HL-60 (cell line): ENCODE results near the gene PDIA4.
"Not testable (repeated sequence)": the region's sequence is repeated elsewhere in the genome, so short reads cannot be mapped to it uniquely, and the experiment has no call there.

Source experiments
- DNase-seq, 2 experiments: peaks; one replicate each; pipeline ENCODE4 v3.0.0-alpha.2; 2010 to 2020; ENCODE audit warnings: low read depth in 1 of 2, low spot score in 1 of 2
- H3K27ac ChIP-seq: fragments of 250-450 bp; sonication (Bioruptor Pico); replicated peaks from 2 replicates; pipeline ENCODE4 v1.5.1; 2020; ENCODE audit warnings: mild to moderate bottlenecking, moderate library complexity
- H3K27me3 ChIP-seq: fragments of 250-450 bp; sonication (Bioruptor Pico); 2 replicates; pipeline ENCODE4 v1.5.1; 2021; ENCODE audit warnings: mild to moderate bottlenecking, moderate library complexity; ENCODE audit not compliant: insufficient read depth, poor library complexity, severe bottlenecking
- H3K4me3 ChIP-seq: replicated peaks from 2 replicates; pipeline ENCODE4 v1.5.1; 2011; ENCODE audit warnings: mild to moderate bottlenecking, control low read depth, low read length; ENCODE audit not compliant: insufficient read depth
- CTCF ChIP-seq: IDR thresholded peaks from one replicate; pipeline ENCODE4 v1.5.1; 2011; ENCODE audit warnings: low read length, control low read depth, inconsistent platforms; ENCODE audit not compliant: insufficient read depth
- GABPA ChIP-seq: IDR thresholded peaks from 2 replicates; pipeline ENCODE4 v1.6.1; 2012; ENCODE audit warnings: low read depth
- POLR2AphosphoS5 ChIP-seq: IDR thresholded peaks from 2 replicates; pipeline ENCODE4 v1.6.1; 2012; ENCODE audit warnings: low read depth
- REST ChIP-seq: IDR thresholded peaks from 2 replicates; pipeline ENCODE4 v1.6.1; 2012; ENCODE audit warnings: low read depth; ENCODE audit not compliant: insufficient replicate concordance
- SPI1 ChIP-seq: IDR thresholded peaks from 2 replicates; pipeline ENCODE4 v1.6.1; 2012; ENCODE audit warnings: low read depth, mild to moderate bottlenecking, borderline replicate concordance

PDIA4 gene

GRCh38 chr7:149063476-149063875, 35.2 kb upstream of the PDIA4 start:
- no peaks in the 10 kb centered on the region for H3K27me3 ChIP-seq
- TF ChIP-seq GABPA (no peak), SPI1 (peak; percentile 56), POLR2AphosphoS5 (no peak)
- no peak for DNase-seq

GRCh38 chr7:149062217-149062899, 34.1 kb upstream of the PDIA4 start:
- DNase-seq, H3K27ac ChIP-seq, H3K4me3 ChIP-seq, H3K27me3 ChIP-seq: not testable (repeated sequence)

More at GRCh38 chr7:149063476-149063875, 35.2 kb upstream of the PDIA4 start:
- H3K4me3 ChIP-seq = no peak overlapping the region
- no peak overlapping the region for H3K27ac ChIP-seq

- Histone ChIP-seq H3K27ac (no peak overlapping the region), H3K4me3 (no peak overlapping the region), H3K27me3 (no peaks in the 10 kb centered on the region)
- no peak for DNase-seq
- TF ChIP-seq POLR2AphosphoS5 = no peak
- TF ChIP-seq SPI1 = no peak
- no peak for TF ChIP-seq REST
- TF ChIP-seq GABPA = no peak
- TF ChIP-seq CTCF = no peak
Measured at GRCh38 chr7:149060156-149060555, 31.9 kb upstream of the PDIA4 start.

- DNase-seq = no peak
- Histone ChIP-seq H3K27me3 (no peaks in the 10 kb centered on the region), H3K27ac (no peak overlapping the region), H3K4me3 (no peak overlapping the region)
- no peak for TF ChIP-seq POLR2AphosphoS5
- TF ChIP-seq GABPA = no peak
- no peak for TF ChIP-seq SPI1
Measured at GRCh38 chr7:149053885-149054284, 25.6 kb upstream of the PDIA4 start.

GRCh38 chr7:149053384-149053783, 25.1 kb upstream of the PDIA4 start:
- H3K4me3 ChIP-seq = no peak overlapping the region
- H3K27ac ChIP-seq = no peak overlapping the region
- DNase-seq = no peak
- no peak for TF ChIP-seq GABPA
- TF ChIP-seq POLR2AphosphoS5 = no peak
- no peak for TF ChIP-seq SPI1
- no peak for TF ChIP-seq CTCF
- TF ChIP-seq REST = no peak
- no peaks in the 10 kb centered on the region for H3K27me3 ChIP-seq
